DND-41 (cell line): ENCODE results near the gene CCDC136.

Source experiments
- ATAC-seq: fragments of 200-7000 bp; cut with Tn5 transposase; 3 replicates; pipeline ENCODE4 v1.9.1; 2021; ENCODE audit warnings: low read depth; ENCODE audit not compliant: insufficient read depth
- DNase-seq: peaks from one replicate; pipeline ENCODE4 v3.0.0-alpha.2; 2020
- H2AFZ ChIP-seq: 2 replicates; pipeline ENCODE4 v1.6.0; 2012; ENCODE audit warnings: low read depth, low read length
- H3K27ac ChIP-seq: 2 replicates; pipeline ENCODE4 v1.5.1; 2012; ENCODE audit warnings: low read length, inconsistent platforms
- H3K27me3 ChIP-seq: fragments of 200-600 bp; sonication (generic); 2 replicates; pipeline ENCODE4 v1.6.0; 2012; ENCODE audit warnings: low read length, mild to moderate bottlenecking, inconsistent platforms; ENCODE audit not compliant: insufficient read depth, poor library complexity
- H3K36me3 ChIP-seq: 2 replicates; pipeline ENCODE4 v1.5.1; 2012; ENCODE audit warnings: low read length, inconsistent platforms; ENCODE audit not compliant: insufficient read depth
- H3K4me1 ChIP-seq: 2 replicates; pipeline ENCODE4 v1.5.1; 2012; ENCODE audit warnings: mild to moderate bottlenecking, low read length; ENCODE audit not compliant: insufficient read depth
- H3K4me2 ChIP-seq: 2 replicates; pipeline ENCODE4 v1.6.0; 2012; ENCODE audit warnings: mild to moderate bottlenecking, moderate library complexity, low read length, inconsistent platforms; ENCODE audit not compliant: insufficient read depth
- H3K4me3 ChIP-seq, 2 experiments: fragments of 200-600 bp in 1 of 2; shearing (Covaris generic) in 1 of 2; 2 replicates each; pipeline ENCODE4 v1.5.1; 2012 to 2016; ENCODE audit warnings: inconsistent platforms in 2 of 2, low read length in 2 of 2, mild to moderate bottlenecking in 2 of 2, low read depth in 1 of 2, moderate library complexity in 1 of 2
- H3K79me2 ChIP-seq: 2 replicates; pipeline ENCODE4 v1.6.0; 2012; ENCODE audit warnings: low read length, inconsistent platforms; ENCODE audit not compliant: insufficient read depth
- H3K9ac ChIP-seq: 2 replicates; pipeline ENCODE4 v1.6.0; 2012; ENCODE audit warnings: low read depth, mild to moderate bottlenecking, inconsistent platforms, low read length, moderate library complexity
- H3K9me3 ChIP-seq: 2 replicates; pipeline ENCODE4 v1.5.1; 2012; ENCODE audit warnings: low read length, moderate library complexity, mild to moderate bottlenecking, inconsistent platforms; ENCODE audit not compliant: insufficient read depth, severe bottlenecking
- H4K20me1 ChIP-seq: 2 replicates; pipeline ENCODE4 v1.6.0; 2012; ENCODE audit warnings: low read length; ENCODE audit not compliant: insufficient read depth
- CTCF ChIP-seq: IDR thresholded peaks from 2 replicates; pipeline ENCODE4 v1.5.1; 2012; ENCODE audit warnings: borderline replicate concordance, low read length, moderate library complexity, mild to moderate bottlenecking; ENCODE audit not compliant: poor library complexity, severe bottlenecking; ENCODE audit errors: extremely low read depth
- EZH2 ChIP-seq: IDR thresholded peaks from 3 replicates; pipeline ENCODE4 v1.6.1; 2012; ENCODE audit warnings: borderline replicate concordance, low read depth, mild to moderate bottlenecking, moderate library complexity, low read length, inconsistent platforms; ENCODE audit not compliant: severe bottlenecking

The CCDC136 gene

DNA sequence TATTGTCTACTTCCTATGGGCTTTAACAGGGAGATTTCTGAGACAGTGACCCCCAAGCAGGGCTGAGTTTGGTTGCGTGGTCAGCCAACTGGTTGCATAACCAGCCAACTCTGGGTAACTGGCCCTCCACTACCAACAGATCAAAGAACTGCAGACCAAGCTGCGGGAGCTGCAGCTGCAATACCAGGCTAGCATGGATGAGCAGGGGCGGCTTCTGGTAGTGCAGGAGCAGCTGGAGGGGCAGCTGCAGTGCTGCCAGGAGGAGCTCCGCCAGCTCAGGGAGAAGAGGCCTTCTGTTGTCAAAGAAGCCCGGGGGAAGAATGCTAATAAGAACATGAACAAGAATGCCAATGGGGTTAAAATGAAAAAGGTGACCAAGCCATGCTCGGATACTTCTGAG lies 22.7 kb downstream of the CCDC136 start:
- no peaks in the 10 kb centered on the region; the same call in 1 of the 2 replicates for H4K20me1 ChIP-seq
- ATAC-seq: no peak
- no peak overlapping the region for H3K4me2 ChIP-seq
- TF ChIP-seq EZH2: no peak
- TF ChIP-seq CTCF: no peak
- H3K27me3 ChIP-seq: no peaks in the 10 kb centered on the region
- H3K79me2 ChIP-seq: no peaks in the 10 kb centered on the region
- H3K9me3 ChIP-seq: no peaks in the 10 kb centered on the region
- no peak overlapping the region for H3K9ac ChIP-seq
- H2AFZ ChIP-seq: no peak overlapping the region
- no peaks in the 10 kb centered on the region for H3K4me1 ChIP-seq
- no peak for DNase-seq
- no peak overlapping the region for H3K27ac ChIP-seq
- H3K4me3 ChIP-seq: no peak overlapping the region
- 0 out of 2 replicates have a peak, but pooled peaks cover 4% of the 10 kb centered on the region for H3K36me3 ChIP-seq

DNA sequence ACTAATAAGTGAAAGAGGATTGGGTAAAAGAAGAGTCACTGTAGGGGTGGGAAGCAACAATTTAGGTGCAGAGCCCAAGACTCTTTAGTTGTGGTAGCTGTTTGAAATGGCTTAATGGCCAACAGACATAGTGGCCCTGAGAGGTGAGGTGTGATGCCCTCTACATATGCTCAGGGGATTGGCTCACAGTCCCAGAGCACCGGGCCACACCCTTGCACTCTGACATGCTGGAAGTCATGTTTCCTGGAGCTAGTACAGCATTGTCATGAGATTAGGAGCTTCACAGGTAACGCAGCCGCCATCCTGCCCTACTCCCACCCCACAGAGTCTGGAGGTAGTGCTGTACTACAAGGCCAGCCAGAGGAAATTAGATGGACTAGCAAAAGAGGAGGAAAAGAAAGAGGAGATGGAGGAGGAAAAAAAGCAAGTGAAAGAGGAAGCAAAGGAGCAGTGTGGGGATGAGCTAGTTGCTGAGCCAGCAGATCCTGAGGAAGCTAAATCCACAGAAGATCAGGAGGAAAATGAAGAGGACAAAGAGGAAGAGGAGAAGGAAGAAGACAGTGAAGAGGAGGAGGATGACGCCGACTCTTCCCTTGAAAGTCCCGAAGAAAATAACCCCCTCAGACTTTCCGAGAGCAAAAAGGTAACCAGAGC lies 23.6 kb downstream of the CCDC136 start:
- ATAC-seq (no peak), DNase-seq (no peak)
- TF ChIP-seq CTCF: no peak
- no peak overlapping the region for H3K4me3 ChIP-seq
- H3K9ac ChIP-seq: no peak overlapping the region
- 0 out of 2 replicates have a peak, but pooled peaks cover 1% of the 10 kb centered on the region for H3K36me3 ChIP-seq
- no peaks in the 10 kb centered on the region for H3K79me2 ChIP-seq
- no peaks in the 10 kb centered on the region for H3K4me1 ChIP-seq
- H3K4me2 ChIP-seq: no peak overlapping the region
- H2AFZ ChIP-seq: no peak overlapping the region
- H3K9me3 ChIP-seq: no peaks in the 10 kb centered on the region
- H4K20me1 ChIP-seq: no peaks in the 10 kb centered on the region; the same call in 1 of the 2 replicates
- no peak overlapping the region for H3K27ac ChIP-seq
- no peaks in the 10 kb centered on the region for H3K27me3 ChIP-seq

- Histone ChIP-seq H4K20me1 (no peaks in the 10 kb centered on the region), H3K79me2 (no peaks in the 10 kb centered on the region), H3K4me1 (no peaks in the 10 kb centered on the region), H3K9ac (no peak overlapping the region), H3K36me3 (no peaks in the 10 kb centered on the region), H3K27ac (no peak overlapping the region), H3K9me3 (no peaks in the 10 kb centered on the region), H3K4me2 (no peak overlapping the region), H3K27me3 (no peaks in the 10 kb centered on the region), H2AFZ (no peak overlapping the region), H3K4me3 (no peak overlapping the region)
- ATAC-seq (no peak), DNase-seq (no peak)
- TF ChIP-seq EZH2: no peak
- TF ChIP-seq CTCF: no peak
Observed at GRCh38 chr7:128818694-128819093, 26.9 kb downstream of the CCDC136 start.
